ENCODE measurements around the gene ARPC2.

DNA sequence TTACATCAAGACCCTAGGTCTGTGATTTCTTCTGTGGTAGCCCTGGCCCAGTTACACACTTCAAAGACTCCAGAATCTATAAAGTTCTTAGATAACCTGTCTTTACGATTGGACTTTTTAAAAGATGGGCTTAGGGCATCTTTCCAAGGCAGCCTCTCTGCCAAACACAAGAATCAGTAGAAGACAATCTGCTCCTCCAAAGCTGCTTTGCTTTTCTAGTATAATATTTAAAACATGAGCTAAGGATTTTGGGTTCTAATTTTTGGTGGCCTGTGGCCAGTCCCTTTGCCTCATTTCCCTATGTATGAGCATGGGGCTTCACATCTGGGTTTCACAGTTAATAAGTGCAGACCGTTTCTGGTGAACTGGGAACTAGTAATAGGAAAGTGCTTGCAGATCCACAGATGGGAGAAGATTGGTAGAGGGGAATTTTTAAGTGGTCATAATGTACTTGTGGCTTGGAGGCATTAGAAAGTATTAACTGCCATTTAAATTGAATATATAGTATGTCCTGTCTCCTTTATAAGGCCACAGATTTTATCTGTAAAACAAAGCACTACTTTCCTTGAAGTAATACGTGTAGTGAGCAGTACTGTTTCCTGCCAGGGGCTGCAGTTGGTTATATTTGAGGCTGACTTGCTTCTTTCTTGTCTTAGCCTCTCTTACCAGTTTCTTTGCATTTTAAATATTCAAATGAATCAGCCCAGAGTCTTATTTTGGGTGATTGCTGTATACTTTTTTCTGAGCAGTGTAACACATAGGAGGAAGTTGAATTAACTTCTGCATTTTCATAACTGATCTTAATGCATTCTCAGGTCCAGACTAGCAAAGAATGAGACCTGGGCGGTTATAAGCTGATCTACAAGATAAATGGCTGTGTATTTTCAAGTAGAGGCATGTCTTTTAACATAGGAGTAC is 1.5 kb downstream of the ARPC2 start:
- TF ChIP-seq POLR2A (IDR thresholded peaks at IDR 0.05; ENCODE audit: low read length) (no peak), GATA1 (IDR thresholded peaks at IDR 0.05; ENCODE audit: low read depth, low read length) (no peak)
